Measurements from ENCODE around the gene WDR37.

DNA sequence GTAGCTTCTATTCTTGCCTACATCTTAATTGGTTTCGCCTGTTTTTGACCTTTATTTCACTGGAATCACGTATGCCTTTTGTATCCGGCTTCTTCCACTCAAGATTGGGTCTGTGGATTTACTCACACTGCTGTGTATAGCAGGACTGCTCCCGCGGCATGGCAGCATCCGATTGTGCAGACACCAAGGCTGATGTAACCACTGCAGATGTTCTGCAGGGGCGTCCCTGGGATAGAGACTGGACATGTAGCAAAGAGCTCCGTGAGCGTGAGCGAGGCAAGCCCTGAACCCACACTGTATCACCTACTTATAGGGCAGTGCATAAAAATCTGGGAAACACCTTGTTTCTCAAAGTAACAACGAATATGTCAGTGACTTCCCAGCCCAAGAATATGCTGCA, 19.1 kb upstream of the WDR37 start:
- TF ChIP-seq, protein P1, sequence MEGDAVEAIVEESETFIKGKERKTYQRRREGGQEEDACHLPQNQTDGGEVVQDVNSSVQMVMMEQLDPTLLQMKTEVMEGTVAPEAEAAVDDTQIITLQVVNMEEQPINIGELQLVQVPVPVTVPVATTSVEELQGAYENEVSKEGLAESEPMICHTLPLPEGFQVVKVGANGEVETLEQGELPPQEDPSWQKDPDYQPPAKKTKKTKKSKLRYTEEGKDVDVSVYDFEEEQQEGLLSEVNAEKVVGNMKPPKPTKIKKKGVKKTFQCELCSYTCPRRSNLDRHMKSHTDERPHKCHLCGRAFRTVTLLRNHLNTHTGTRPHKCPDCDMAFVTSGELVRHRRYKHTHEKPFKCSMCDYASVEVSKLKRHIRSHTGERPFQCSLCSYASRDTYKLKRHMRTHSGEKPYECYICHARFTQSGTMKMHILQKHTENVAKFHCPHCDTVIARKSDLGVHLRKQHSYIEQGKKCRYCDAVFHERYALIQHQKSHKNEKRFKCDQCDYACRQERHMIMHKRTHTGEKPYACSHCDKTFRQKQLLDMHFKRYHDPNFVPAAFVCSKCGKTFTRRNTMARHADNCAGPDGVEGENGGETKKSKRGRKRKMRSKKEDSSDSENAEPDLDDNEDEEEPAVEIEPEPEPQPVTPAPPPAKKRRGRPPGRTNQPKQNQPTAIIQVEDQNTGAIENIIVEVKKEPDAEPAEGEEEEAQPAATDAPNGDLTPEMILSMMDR (tag by site-specific recombination; IDR thresholded peaks at IDR 0.05) = no peak
- TF ChIP-seq ZNF621 (tag by site-specific recombination; IDR thresholded peaks at IDR 0.05) (no peak), ZBTB20 (tag by site-specific recombination; IDR thresholded peaks at IDR 0.05) (no peak), ZNF416 (tag by site-specific recombination; IDR thresholded peaks at IDR 0.05) (no peak), ZNF324 (tag by site-specific recombination; IDR thresholded peaks at IDR 0.05) (no peak)

Data from HEK293 (cell line).